ENCODE results near the gene NTRK2. TPM values are rescaled to one million over a fixed set of nuclear protein-coding genes. Genes with fewer than 3 reads are reported as not detected.

Gene NTRK2
- total and polyA plus RNA-seq, 3 donors from 2014 or later = 5.3 to 10.8 (median 5.6) TPM

GRCh38 chr9:84903963-84904362, 234.4 kb downstream of the NTRK2 start:
- peaks cover 7% of the 10 kb centered on the region for H3K4me1 ChIP-seq
- H3K27ac ChIP-seq = no peak overlapping the region
- no peaks in the 10 kb centered on the region for H3K36me3 ChIP-seq (ENCODE audit: low read depth, missing control alignments)
- intact Hi-C loops (cut with DNase I; ENCODE audit: low total_unique reads) = no loop called here
- TF ChIP-seq CTCF (IDR thresholded peaks at IDR 0.05) (no peak), POLR2A (IDR thresholded peaks at IDR 0.05) (no peak)
- no peak for DNase-seq
- H3K4me3 ChIP-seq = no peak overlapping the region
- H3K9me3 ChIP-seq = no peaks in the 10 kb centered on the region
- no peaks in the 10 kb centered on the region for H3K27me3 ChIP-seq
- 48 to 50% methylated on average over 2 of the region's 2 CpGs for WGBS, 2 donors

- H3K9me3 ChIP-seq = no peaks in the 10 kb centered on the region
- WGBS, 2 donors = 87 to 95% methylated on average over 2 of the region's 2 CpGs
- no peak overlapping the region for H3K4me3 ChIP-seq
- H3K36me3 ChIP-seq (ENCODE audit: low read depth, missing control alignments) = no peaks in the 10 kb centered on the region
- no peaks in the 10 kb centered on the region for H3K27me3 ChIP-seq
- no peaks in the 10 kb centered on the region for H3K4me1 ChIP-seq
- intact Hi-C loops (cut with DNase I; ENCODE audit: low total_unique reads) = no loop called here
- TF ChIP-seq CTCF (IDR thresholded peaks at IDR 0.05) (no peak), POLR2A (IDR thresholded peaks at IDR 0.05) (no peak)
- H3K27ac ChIP-seq = no peak overlapping the region
- no peak for DNase-seq
Measured at GRCh38 chr9:84916769-84917168, 247.2 kb downstream of the NTRK2 start.

DNA sequence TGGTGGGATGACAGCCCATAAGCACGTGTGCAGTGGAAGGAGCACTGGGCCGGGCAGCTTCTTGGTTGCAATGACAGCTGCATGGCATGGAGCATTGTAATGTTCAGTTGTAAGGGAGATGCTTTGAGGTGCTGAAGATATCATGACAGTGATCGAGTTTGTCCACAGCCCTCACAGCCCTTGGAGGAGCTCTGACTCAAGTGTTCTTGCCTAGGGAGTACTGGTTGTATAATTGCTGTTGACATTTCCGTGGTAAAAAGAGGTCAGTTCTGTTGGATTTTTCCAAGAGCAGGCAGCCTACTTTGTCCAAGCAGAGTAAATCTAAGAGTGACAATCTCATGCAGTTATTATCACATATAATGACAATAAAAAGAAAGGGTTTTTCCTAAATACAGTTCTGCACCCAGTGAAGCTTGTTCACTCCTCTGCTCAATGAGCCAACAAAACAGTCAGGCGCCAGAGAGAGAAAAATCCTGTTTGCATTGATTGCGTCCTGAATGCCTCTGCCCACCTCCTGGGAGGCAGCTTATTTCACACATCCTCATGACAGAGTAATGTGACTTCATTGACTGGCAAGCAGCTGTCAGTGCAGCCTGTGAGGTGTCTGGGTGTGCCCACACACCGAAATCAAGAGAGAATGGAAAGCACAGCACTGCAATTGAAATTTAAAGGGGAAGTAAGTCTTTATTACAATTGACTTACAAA, 248.0 kb downstream of the NTRK2 start:
- 66 to 77% methylated on average over 7 of the region's 7 CpGs for WGBS, 2 donors

DNA sequence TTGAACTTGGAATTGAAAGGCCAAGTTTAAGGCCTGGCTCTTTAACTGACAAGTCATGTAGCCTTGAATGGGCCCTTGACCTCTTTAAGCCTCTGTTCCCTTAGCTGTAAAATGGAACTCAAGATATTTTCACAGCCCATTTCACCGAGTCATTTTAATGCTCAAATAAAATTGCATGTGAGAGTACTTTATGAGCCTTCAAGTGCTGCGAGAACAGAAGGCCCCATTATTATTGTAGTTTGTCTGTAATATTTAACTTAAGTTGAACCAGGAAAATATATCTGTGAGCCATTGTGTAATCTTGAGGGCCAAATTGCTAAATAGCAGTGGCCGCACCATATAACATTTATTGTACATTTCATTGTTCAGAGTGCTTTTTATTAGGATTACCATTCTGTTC, 249.9 kb downstream of the NTRK2 start:
- TF ChIP-seq POLR2A (IDR thresholded peaks at IDR 0.05) (no peak), CTCF (IDR thresholded peaks at IDR 0.05) (no peak)
- no peaks in the 10 kb centered on the region for H3K4me1 ChIP-seq
- no peak for DNase-seq
- 90 to 92% methylated on average over 3 of the region's 3 CpGs for WGBS, 2 donors
- no peaks in the 10 kb centered on the region for H3K9me3 ChIP-seq
- H3K4me3 ChIP-seq = no peak overlapping the region
- H3K36me3 ChIP-seq (ENCODE audit: low read depth, missing control alignments) = no peaks in the 10 kb centered on the region
- no peaks in the 10 kb centered on the region for H3K27me3 ChIP-seq
- H3K27ac ChIP-seq = no peak overlapping the region
- intact Hi-C loops (cut with DNase I; ENCODE audit: low total_unique reads) = no loop called here

More for the DNA sequence above, 248.0 kb downstream of the NTRK2 start:
- intact Hi-C loops (cut with DNase I; ENCODE audit: low total_unique reads) = no loop called here
- Histone ChIP-seq H3K27ac (no peak overlapping the region), H3K4me3 (no peak overlapping the region), H3K27me3 (no peaks in the 10 kb centered on the region), H3K9me3 (no peaks in the 10 kb centered on the region), H3K4me1 (no peaks in the 10 kb centered on the region), H3K36me3 (ENCODE audit: low read depth, missing control alignments) (no peaks in the 10 kb centered on the region)
- no peak for DNase-seq
- TF ChIP-seq POLR2A (IDR thresholded peaks at IDR 0.05) = no peak
- no peak for TF ChIP-seq CTCF (IDR thresholded peaks at IDR 0.05)

GRCh38 chr9:84921175-84921574, 251.6 kb downstream of the NTRK2 start:
- peak; percentile 50 for DNase-seq
- no peaks in the 10 kb centered on the region for H3K4me1 ChIP-seq
- intact Hi-C loops (cut with DNase I; ENCODE audit: low total_unique reads) = no loop called here
- H3K36me3 ChIP-seq (ENCODE audit: low read depth, missing control alignments) = no peaks in the 10 kb centered on the region
- TF ChIP-seq CTCF (IDR thresholded peaks at IDR 0.05) = no peak
- TF ChIP-seq POLR2A (IDR thresholded peaks at IDR 0.05) = no peak
- no peaks in the 10 kb centered on the region for H3K27me3 ChIP-seq
- no peaks in the 10 kb centered on the region for H3K9me3 ChIP-seq
- no peak overlapping the region for H3K27ac ChIP-seq
- no peak overlapping the region for H3K4me3 ChIP-seq
